Ishikawa (cell line): Measurements from ENCODE around the gene CIB1.

Experiments
- CEBPB ChIP-seq: IDR thresholded peaks from 2 replicates; pipeline ENCODE4 v1.6.1; 2012
- CREB1 ChIP-seq: IDR thresholded peaks from 2 replicates; pipeline ENCODE4 v1.6.1; 2012; ENCODE audit warnings: low read depth
- EGR1 ChIP-seq: IDR thresholded peaks from 2 replicates; pipeline ENCODE4 v1.6.1; 2012
- EP300 ChIP-seq: IDR thresholded peaks from 2 replicates; pipeline ENCODE4 v1.6.1; 2012; ENCODE audit warnings: borderline replicate concordance
- FOXM1 ChIP-seq: IDR thresholded peaks from 2 replicates; pipeline ENCODE4 v1.6.1; 2012; ENCODE audit warnings: low read depth, borderline replicate concordance
- MAX ChIP-seq: IDR thresholded peaks from 2 replicates; pipeline ENCODE4 v1.6.1; 2012
- NFIC ChIP-seq: IDR thresholded peaks from 2 replicates; pipeline ENCODE4 v1.6.1; 2012
- RAD21 ChIP-seq: IDR thresholded peaks from 2 replicates; pipeline ENCODE4 v1.6.1; 2012; ENCODE audit warnings: low read depth
- REST ChIP-seq: IDR thresholded peaks from 2 replicates; pipeline ENCODE4 v1.6.1; 2012; ENCODE audit warnings: low read depth, mild to moderate bottlenecking
- TAF1 ChIP-seq: IDR thresholded peaks from 2 replicates; pipeline ENCODE4 v1.6.1; 2012; ENCODE audit warnings: low read depth, mild to moderate bottlenecking
- TCF12 ChIP-seq: IDR thresholded peaks from 2 replicates; pipeline ENCODE4 v1.6.1; 2012; ENCODE audit warnings: low read depth
- TEAD4 ChIP-seq: IDR thresholded peaks from 2 replicates; pipeline ENCODE4 v1.6.1; 2012
- USF1 ChIP-seq: IDR thresholded peaks from 2 replicates; pipeline ENCODE4 v1.6.1; 2012
- YY1 ChIP-seq: IDR thresholded peaks from 2 replicates; pipeline ENCODE4 v1.6.1; 2012; ENCODE audit warnings: low read depth
- ZBTB7A ChIP-seq: IDR thresholded peaks from 2 replicates; pipeline ENCODE4 v1.6.1; 2012; ENCODE audit warnings: low read depth

The CIB1 gene

GRCh38 chr15:90234096-90234988, 601 bp upstream of the CIB1 start, which contains the start of gene GDPGP1:
Gene GDPGP1 (plus strand): TSS chr15:90234209. CDS start chr15:90240909, 6,700 bp downstream.
- TF ChIP-seq CREB1 = no peak
- TF ChIP-seq MAX = 0 out of 2 replicates have a peak, but pooled peaks have one; percentile 12
- TF ChIP-seq TAF1 = peak; percentile 48; the same call in 1 of the 2 replicates
- TF ChIP-seq EGR1 = no peak
- peak; percentile 47; the same call in 1 of the 2 replicates for TF ChIP-seq CEBPB

GRCh38 chr15:90232941-90233386, 777 bp downstream of the CIB1 start:
- TF ChIP-seq RAD21 (peak; percentile 59; the same call in 1 of the 2 replicates), TCF12 (no peak)

GRCh38 chr15:90232196-90232595, 1.5 kb downstream of the CIB1 start:
- TF ChIP-seq USF1 (no peak), RAD21 (no peak), TAF1 (no peak), REST (no peak), TCF12 (no peak), FOXM1 (no peak), YY1 (no peak), EGR1 (no peak)

GRCh38 chr15:90231028-90232017, 2.4 kb downstream of the CIB1 start:
- TF ChIP-seq MAX = no peak
- TF ChIP-seq CREB1 = no peak
- TF ChIP-seq EP300 = no peak
- no peak for TF ChIP-seq EGR1
- TF ChIP-seq TCF12 = no peak
- TF ChIP-seq ZBTB7A = no peak
- no peak for TF ChIP-seq TEAD4
- TF ChIP-seq TAF1 = no peak
- TF ChIP-seq NFIC = no peak
- no peak for TF ChIP-seq RAD21
- TF ChIP-seq REST = no peak
- no peak for TF ChIP-seq YY1
- no peak for TF ChIP-seq CEBPB
- TF ChIP-seq USF1 = no peak
- TF ChIP-seq FOXM1 = no peak

GRCh38 chr15:90230610-90231009, 3.1 kb downstream of the CIB1 start:
- TF ChIP-seq YY1 (no peak), MAX (no peak)
